AG04449 (cell line): ENCODE data around the gene NDUFC2.

Source experiments
- CTCF ChIA-PET: fragments of 350-600 bp; formaldehyde crosslinking; extraction: SDS; loops from one replicate; lab custom pipeline; 2021; ENCODE audit warnings: antibody characterized with exemption; lab: Yijun Ruan, JAX
- POLR2A ChIA-PET: fragments of 400-600, 350-600 bp; formaldehyde crosslinking; extraction: SDS; loops from one replicate; lab custom pipeline; 2020; ENCODE audit warnings: antibody characterized with exemption, inconsistent platforms; lab: Yijun Ruan, JAX
- DNase-seq: peaks from one replicate; pipeline ENCODE4 v3.0.0-alpha.2; 2010; ENCODE audit warnings: low read depth, low spot score
- H3K4me3 ChIP-seq: 2 replicates; pipeline ENCODE4 v1.5.1; 2011; ENCODE audit warnings: low read depth, mild to moderate bottlenecking, control low read depth, low read length
- TF ChIP-seq, protein P1 (sequence below): IDR thresholded peaks from one replicate; pipeline ENCODE4 v1.5.1; 2011; ENCODE audit warnings: mild to moderate bottlenecking, moderate library complexity, low read length, control low read depth, inconsistent platforms; ENCODE audit not compliant: insufficient read depth; ENCODE audit errors: missing control alignments

NDUFC2 gene

DNA sequence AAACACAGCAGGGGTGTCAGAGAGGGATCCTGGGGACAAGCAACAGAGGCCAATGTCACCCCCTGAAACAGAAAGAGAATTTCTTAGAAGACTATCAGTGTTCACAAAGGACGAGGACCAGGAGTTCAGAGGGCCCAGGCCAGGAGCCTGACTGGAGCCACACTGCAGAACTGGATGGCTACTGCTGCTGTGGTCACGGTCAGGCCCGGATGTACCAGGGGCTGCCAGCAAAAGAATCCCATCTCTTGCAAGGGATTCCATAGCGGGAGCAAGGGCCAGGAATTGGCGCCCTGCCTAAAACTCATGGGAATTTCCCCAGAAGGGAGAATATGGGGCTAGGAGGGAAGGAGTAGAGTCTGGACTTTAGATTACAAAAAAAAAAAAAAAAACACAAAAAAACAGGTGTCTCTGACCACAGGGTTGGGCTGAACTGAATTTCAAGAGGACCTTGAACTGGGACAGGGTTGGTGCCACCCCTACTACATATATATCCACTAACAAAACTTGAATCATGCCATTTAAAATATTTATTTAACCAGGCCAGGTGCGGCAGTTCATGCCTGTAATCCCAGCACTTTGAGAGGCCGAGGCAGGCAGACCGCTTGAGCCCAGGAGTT is 40.9 kb downstream of the NDUFC2 start:
- TF ChIP-seq, protein P1, sequence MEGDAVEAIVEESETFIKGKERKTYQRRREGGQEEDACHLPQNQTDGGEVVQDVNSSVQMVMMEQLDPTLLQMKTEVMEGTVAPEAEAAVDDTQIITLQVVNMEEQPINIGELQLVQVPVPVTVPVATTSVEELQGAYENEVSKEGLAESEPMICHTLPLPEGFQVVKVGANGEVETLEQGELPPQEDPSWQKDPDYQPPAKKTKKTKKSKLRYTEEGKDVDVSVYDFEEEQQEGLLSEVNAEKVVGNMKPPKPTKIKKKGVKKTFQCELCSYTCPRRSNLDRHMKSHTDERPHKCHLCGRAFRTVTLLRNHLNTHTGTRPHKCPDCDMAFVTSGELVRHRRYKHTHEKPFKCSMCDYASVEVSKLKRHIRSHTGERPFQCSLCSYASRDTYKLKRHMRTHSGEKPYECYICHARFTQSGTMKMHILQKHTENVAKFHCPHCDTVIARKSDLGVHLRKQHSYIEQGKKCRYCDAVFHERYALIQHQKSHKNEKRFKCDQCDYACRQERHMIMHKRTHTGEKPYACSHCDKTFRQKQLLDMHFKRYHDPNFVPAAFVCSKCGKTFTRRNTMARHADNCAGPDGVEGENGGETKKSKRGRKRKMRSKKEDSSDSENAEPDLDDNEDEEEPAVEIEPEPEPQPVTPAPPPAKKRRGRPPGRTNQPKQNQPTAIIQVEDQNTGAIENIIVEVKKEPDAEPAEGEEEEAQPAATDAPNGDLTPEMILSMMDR: no peak
- POLR2A ChIA-PET: no interaction called here
- DNase-seq: no peak
- no peak overlapping the region for H3K4me3 ChIP-seq
- CTCF ChIA-PET: interaction anchor here (1.2 kb wide), 1 partner anchor 11 kb away, joined by 4 read pairs; no protein-coding TSS in a partner anchor

DNA sequence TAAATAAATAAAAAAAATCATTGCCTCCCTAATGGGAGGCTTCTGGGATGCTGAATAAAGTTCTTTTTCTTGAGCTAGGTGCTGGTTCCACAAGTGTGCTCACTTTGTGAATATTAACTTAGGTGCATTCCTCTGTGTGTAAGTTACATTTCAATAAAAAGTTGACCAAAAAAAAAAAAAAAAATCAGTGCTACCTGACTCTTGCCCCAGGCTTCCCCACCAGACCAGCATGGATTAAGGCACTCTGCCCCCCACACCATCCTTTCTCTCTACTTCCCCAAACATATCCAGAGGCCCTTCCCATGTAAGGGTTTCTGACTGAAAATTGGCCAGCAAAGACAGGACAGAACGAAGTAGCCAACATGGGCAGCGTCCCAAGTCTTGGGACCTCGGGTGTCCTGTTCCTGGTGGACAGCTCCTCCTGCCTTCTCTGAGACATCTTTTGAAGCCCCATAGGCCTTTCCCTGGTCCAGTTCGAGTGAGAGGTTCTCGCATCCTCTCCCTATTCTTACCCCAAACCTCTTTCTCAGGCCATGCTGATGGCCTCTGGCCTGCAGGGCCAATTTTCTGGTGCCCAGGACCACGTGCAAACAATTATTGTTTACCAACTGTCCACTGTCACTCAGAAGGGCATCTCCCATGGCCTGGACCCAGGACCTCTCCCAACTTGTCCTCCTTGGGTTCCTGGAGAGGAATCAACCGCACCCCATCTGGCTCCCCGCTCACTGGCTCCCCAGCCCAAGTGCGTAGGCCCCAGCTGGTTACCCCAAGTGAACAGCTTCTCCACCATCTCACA is 41.6 kb downstream of the NDUFC2 start:
- CTCF ChIA-PET: interaction anchor here (0.6 to 9.6 kb wide), 2 partner anchors 8 to 33 kb away, joined by 3 to 90 read pairs; no protein-coding TSS in a partner anchor
- no peak for DNase-seq
- H3K4me3 ChIP-seq: no peak overlapping the region
- POLR2A ChIA-PET: no interaction called here
- TF ChIP-seq, protein P1: no peak

DNA sequence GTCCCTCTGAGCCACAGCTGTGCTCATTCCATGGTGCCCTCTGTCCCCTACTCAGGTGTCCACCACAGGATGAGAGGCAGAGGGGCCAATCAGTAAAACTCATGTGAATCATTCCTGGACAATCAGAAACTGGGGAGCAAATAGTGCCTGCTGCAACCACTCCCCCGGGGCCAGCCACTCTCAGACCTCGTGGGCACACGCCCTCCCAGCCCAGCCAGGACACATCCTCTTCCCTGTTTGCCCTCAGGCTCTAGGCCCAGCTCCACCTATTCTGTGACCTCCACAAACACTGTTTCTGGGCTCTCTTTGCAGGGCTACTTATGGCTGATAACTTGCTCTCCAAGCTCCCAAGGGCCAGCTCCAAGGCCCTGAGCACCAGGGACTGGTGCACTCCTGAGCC is 42.6 kb downstream of the NDUFC2 start:
- TF ChIP-seq, protein P1: no peak
- no peak for DNase-seq
- H3K4me3 ChIP-seq: no peak overlapping the region
- ChIA-PET CTCF (interaction anchor here (9.6 kb wide), 1 partner anchor 9 kb away, joined by 90 read pairs; no protein-coding TSS in a partner anchor), POLR2A (no interaction called here)

DNA sequence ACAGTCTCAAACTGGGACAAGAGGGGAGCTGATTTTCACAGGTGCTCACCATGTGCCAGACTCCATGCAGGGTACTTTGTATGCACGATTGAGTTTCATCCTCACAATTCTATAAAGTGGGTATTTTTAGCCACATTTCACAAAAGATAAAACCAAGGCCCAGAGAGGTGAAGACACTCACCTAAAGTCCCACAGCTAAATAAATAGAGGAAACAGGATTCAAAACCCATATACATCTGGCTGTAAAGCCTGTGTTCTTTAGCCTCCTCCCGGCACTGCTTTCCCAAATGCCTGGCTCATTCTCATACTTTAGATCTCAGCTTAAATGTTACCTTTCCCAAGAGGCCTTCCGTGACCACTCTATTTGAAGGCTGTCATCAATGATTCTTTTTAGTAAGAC is 43.3 kb downstream of the NDUFC2 start:
- ChIA-PET CTCF (interaction anchor here (0.6 to 9.6 kb wide), 3 partner anchors 10 to 53 kb away, joined by 3 to 90 read pairs (median 3); no protein-coding TSS in a partner anchor), POLR2A (no interaction called here)
- H3K4me3 ChIP-seq: no peak overlapping the region
- TF ChIP-seq, protein P1: no peak
- no peak for DNase-seq

DNA sequence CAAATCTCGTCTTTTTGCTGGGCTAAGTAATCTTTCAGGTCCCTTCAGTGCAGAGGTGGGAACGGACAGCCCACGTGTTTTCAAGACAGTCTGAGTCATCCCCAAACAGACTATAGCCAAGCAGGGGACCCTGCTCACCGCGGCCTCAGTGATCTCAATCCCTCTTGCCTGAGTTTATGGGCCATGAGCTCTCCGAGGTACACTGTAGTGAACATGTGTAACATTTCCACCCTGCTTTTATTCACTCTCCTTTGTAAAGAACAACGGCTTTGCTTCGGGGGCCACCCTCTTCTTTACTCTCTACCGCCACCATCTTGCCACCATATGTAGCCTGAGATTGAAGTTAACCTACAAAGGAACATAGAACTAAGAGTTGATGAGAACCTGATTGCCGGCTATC is 45.0 kb downstream of the NDUFC2 start:
- no peak overlapping the region for H3K4me3 ChIP-seq
- no peak for DNase-seq
- TF ChIP-seq, protein P1: no peak
- POLR2A ChIA-PET: no interaction called here
- CTCF ChIA-PET: interaction anchor here (1.3 to 9.6 kb wide), 2 partner anchors 12 to 30 kb away, joined by 3 to 90 read pairs; no protein-coding TSS in a partner anchor

DNA sequence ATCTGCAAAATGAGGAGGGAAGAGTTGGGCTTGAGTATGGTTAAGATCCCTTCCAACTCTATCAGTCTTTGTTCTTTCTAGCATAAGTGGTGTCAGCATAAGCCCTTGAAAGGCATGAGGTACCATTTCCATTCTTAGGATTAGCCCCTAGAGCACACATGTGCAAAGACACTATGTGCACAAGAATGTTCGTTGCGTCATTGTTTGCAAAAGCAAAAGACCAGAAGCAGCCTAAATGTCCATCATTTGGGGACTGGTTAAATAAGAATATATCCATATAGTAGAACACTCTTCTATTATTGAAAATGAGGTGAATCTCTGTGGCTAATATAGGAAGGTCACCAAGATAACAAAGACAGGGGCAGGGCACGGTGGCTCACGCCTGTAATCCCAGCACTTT is 46.6 kb downstream of the NDUFC2 start:
- H3K4me3 ChIP-seq: no peak overlapping the region
- no peak for DNase-seq
- ChIA-PET POLR2A (no interaction called here), CTCF (interaction anchor here (9.6 kb wide), 1 partner anchor 13 kb away, joined by 90 read pairs; no protein-coding TSS in a partner anchor)
- TF ChIP-seq, protein P1: no peak
